Panc1 (cell line): ENCODE results near the gene DCDC2. TPM values are rescaled to one million over a fixed set of nuclear protein-coding genes. Genes with fewer than 3 reads are reported as not detected.

Experiments
- ATAC-seq: fragments of 200-7000 bp; cut with Tn5 transposase; 2 replicates; pipeline ENCODE4 v1.9.1; 2020; ENCODE audit warnings: mild to moderate bottlenecking, moderate library complexity
- BruUV-seq: library from RNA; stranded (reverse); fragments of 400-500 nt; replicated peaks from 2 replicates; lab custom pipeline; 2021; lab: Mats Ljungman, UMichigan
- CTCF ChIA-PET: fragments of 300-600 bp; sonication (Branson Sonifier 250); formaldehyde crosslinking; loops from one replicate; lab custom pipeline; 2022; ENCODE audit warnings: antibody characterized with exemption; lab: Charles Lee
- POLR2A ChIA-PET: fragments of 300-600 bp; sonication (Branson Sonifier 250); formaldehyde crosslinking; loops from one replicate; lab custom pipeline; 2022; ENCODE audit warnings: antibody characterized with exemption; lab: Charles Lee
- DNase-seq: peaks from one replicate; pipeline ENCODE4 v3.0.0-alpha.2; 2010; ENCODE audit warnings: low read depth, low spot score
- H3K27ac ChIP-seq: 2 replicates; pipeline ENCODE4 v1.5.1; 2011; ENCODE audit warnings: mild to moderate bottlenecking, low read length, inconsistent platforms
- H3K27me3 ChIP-seq: fragments of 200-500 bp; sonication (Bioruptor generic); 2 replicates; pipeline ENCODE4 v1.6.0; 2014; ENCODE audit warnings: low read length, inconsistent platforms; ENCODE audit not compliant: control insufficient read depth, insufficient read depth
- H3K36me3 ChIP-seq: fragments of 200-500 bp; sonication (Bioruptor generic); 2 replicates; pipeline ENCODE4 v1.5.1; 2014; ENCODE audit warnings: inconsistent platforms, mild to moderate bottlenecking, low read length, moderate library complexity; ENCODE audit not compliant: control insufficient read depth, insufficient read depth
- H3K4me1 ChIP-seq: 2 replicates; pipeline ENCODE4 v1.5.1; 2011; ENCODE audit warnings: inconsistent platforms, mild to moderate bottlenecking, low read length, moderate library complexity; ENCODE audit not compliant: control insufficient read depth, insufficient read depth
- H3K4me3 ChIP-seq, 2 experiments: 2 replicates each; pipeline ENCODE4 v1.5.1; 2011 to 2012; ENCODE audit warnings: low read depth in 2 of 2, low read length in 2 of 2, mild to moderate bottlenecking in 2 of 2, inconsistent platforms in 1 of 2, moderate library complexity in 1 of 2
- H3K9me3 ChIP-seq: fragments of 200-500 bp; sonication (Bioruptor generic); 2 replicates; pipeline ENCODE4 v1.5.1; 2014; ENCODE audit warnings: low read depth, mild to moderate bottlenecking, inconsistent platforms, low read length, moderate library complexity; ENCODE audit not compliant: control insufficient read depth, insufficient read depth
- CTCF ChIP-seq: fragments of 450-650 bp; IDR thresholded peaks from 2 replicates; pipeline ENCODE4 v1.5.1; 2017; ENCODE audit warnings: mild to moderate bottlenecking
- POLR2AphosphoS5 ChIP-seq: IDR thresholded peaks from 2 replicates; pipeline ENCODE4 v1.6.1; 2012; ENCODE audit warnings: mild to moderate bottlenecking, low read depth, low read length, moderate library complexity
- REST ChIP-seq, 2 experiments: IDR thresholded peaks; 2 replicates each; pipeline ENCODE4 v1.6.1; 2011 to 2012; ENCODE audit warnings: low read depth in 2 of 2, control low read depth in 1 of 2, low read length in 1 of 2, mild to moderate bottlenecking in 1 of 2, moderate library complexity in 1 of 2; ENCODE audit not compliant: insufficient read depth in 1 of 2
- SIN3A ChIP-seq: IDR thresholded peaks from 2 replicates; pipeline ENCODE4 v1.6.1; 2012; ENCODE audit warnings: low read depth, mild to moderate bottlenecking, low read length, moderate library complexity, borderline replicate concordance; ENCODE audit not compliant: insufficient read depth
- TCF7L2 ChIP-seq: IDR thresholded peaks from 2 replicates; pipeline ENCODE4 v1.6.1; 2011; ENCODE audit warnings: mild to moderate bottlenecking, low read depth, low read length, inconsistent platforms
- in situ Hi-C: cut with HindIII; loops from 2 replicates; pipeline ENCODE4 v1.10.0; 2016; ENCODE audit warnings: low sequenced_read_pairs, low pct_unique_long_range_greater_than_20kb
- intact Hi-C: fragments of 100-400 bp; cut with micrococcal nuclease; formaldehyde crosslinking; loops from one replicate; pipeline ENCODE4 v1.10.0; 2022; ENCODE audit not compliant: unreplicated experiment
- total RNA-seq: library from RNA; stranded (reverse); gene quantifications from one replicate; pipeline ENCODE4 v1.2.1, GENCODE V29; 2021; ENCODE audit not compliant: unreplicated experiment

DCDC2 gene
- total RNA-seq, 1 experiment from 2014 or later, result 0.15 TPM

- no peak for DNase-seq
- no peaks in the 10 kb centered on the region for H3K9me3 ChIP-seq
- no TSS peak for BruUV-seq
- H3K4me1 ChIP-seq, result no peaks in the 10 kb centered on the region
- no peak overlapping the region for H3K4me3 ChIP-seq
- intact Hi-C loops (no loop called here), in situ Hi-C loops (no loop called here)
- CTCF ChIA-PET, result no interaction called here
- H3K27ac ChIP-seq, result no peak overlapping the region
- ATAC-seq, result no peak
- POLR2A ChIA-PET, result no interaction called here
- H3K36me3 ChIP-seq, result no peaks in the 10 kb centered on the region
- no peak for TF ChIP-seq CTCF
- TF ChIP-seq TCF7L2, result no peak
- TF ChIP-seq SIN3A, result no peak
- no peak for TF ChIP-seq REST (IDR thresholded peaks at IDR 0.05; ENCODE audit: insufficient read depth in 1 of 2, low read depth in 2 of 2, low read length in 1 of 2)
- TF ChIP-seq POLR2AphosphoS5, result no peak
- no peaks in the 10 kb centered on the region for H3K27me3 ChIP-seq
Observed at GRCh38 chr6:24149836-24150235, 208.0 kb downstream of the DCDC2 start.

- ATAC-seq (no peak), DNase-seq (no peak)
- BruUV-seq, result no TSS peak
- Histone ChIP-seq H3K27me3 (no peaks in the 10 kb centered on the region), H3K4me3 (no peak overlapping the region), H3K9me3 (no peaks in the 10 kb centered on the region), H3K36me3 (no peaks in the 10 kb centered on the region), H3K27ac (no peak overlapping the region), H3K4me1 (no peaks in the 10 kb centered on the region)
- ChIA-PET CTCF (no interaction called here), POLR2A (no interaction called here)
- in situ Hi-C loops, result no loop called here
- intact Hi-C loops, result no loop called here
- TF ChIP-seq REST (IDR thresholded peaks at IDR 0.05; ENCODE audit: insufficient read depth in 1 of 2, low read depth in 2 of 2, low read length in 1 of 2), result no peak
- TF ChIP-seq TCF7L2, result no peak
- no peak for TF ChIP-seq CTCF
- TF ChIP-seq SIN3A, result no peak
- no peak for TF ChIP-seq POLR2AphosphoS5
Observed at GRCh38 chr6:24149296-24149695, 208.6 kb downstream of the DCDC2 start.
